ENCODE measurements around the gene TMEM151A.
"Not testable (repeated sequence)": the region's sequence is repeated elsewhere in the genome, so short reads cannot be mapped to it uniquely, and the experiment has no call there.

The TMEM151A gene

GRCh38 chr11:66291706-66292542 lies at the start of gene TMEM151A:
Gene TMEM151A (plus strand): TSS chr11:66291894. CDS start chr11:66292014, 120 bp downstream.
- DNase-seq = peak in 1 of 2 experiments; percentile 58

DNA sequence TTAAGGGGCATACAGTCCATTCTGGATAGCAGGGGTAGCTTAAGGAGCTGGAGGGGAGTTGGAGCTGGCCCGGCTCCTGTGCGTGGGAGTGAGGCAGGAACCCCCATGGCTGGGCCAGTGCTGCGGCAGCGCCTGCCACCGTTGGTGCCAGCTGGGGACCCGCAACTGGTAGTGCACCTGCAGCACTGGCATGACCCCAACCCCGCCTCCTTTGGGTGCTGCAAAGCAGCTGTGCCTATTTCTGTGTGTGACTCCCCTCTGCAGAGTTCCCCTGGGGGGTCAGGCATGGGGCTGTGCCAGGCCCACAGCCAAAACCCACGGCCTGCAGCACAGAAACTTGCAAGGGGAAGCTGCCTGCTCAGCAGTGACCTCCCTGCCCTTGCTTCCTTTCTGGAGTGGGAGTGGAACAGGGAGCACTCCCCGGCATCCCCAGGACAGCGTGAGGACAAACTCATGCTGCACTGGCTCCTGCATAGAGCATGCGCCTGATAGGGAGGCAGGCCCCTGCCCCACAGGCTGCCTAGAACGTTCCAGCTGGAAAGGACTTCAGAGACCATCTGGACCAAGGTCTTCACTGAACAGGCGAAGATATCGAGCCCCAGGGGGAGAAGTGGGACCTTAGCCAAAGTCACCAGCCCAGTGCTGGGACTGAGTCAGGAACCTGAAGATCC lies 49.5 kb upstream of the TMEM151A start:
- DNase-seq = no peak

GRCh38 chr11:66243782-66244535 lies 47.7 kb upstream of the TMEM151A start:
- no peak for DNase-seq

DNA sequence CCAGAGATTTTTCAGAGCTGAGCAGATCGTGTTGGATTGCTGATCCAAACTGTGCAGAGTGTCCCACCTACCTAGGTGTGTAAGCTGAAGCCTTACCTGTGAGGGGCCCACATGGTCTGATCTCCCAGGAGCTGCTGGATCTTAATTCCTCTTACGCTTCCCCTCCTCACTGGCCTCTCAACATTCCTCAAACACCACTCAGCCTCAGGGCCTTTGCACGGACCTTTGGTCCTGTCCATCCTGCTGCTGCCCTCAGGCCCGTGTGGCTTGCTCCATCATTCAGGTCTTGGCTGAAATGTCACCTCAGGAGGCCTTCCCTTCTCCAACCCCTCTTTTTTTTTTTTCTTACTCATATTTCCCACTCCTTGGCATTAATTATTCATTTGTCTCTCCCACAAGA lies 44.4 kb upstream of the TMEM151A start:
- no peak for DNase-seq

- no peak for DNase-seq
These were observed 43.9 kb upstream of the TMEM151A start for GRCh38 chr11:66247801-66248200.

DNA sequence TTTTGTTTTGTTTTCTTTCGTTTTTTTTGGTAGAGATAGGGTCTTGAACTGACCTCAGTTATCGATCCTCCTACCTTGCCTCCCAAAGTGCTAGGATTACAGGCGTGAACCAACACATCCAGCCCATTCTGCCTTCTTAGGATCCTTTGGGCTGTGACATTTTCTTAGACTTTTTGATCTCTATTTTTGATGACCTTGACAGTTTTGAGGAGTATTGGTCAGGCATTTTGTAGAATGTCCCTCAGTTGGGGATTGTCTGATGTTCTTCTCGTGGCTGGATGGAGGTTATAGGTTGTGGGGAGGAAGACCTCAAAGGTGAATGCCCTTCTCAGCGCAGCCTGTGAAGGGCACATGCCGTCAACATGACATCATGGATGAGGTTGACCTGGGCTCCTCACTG lies 42.8 kb upstream of the TMEM151A start:
- no peak for DNase-seq

GRCh38 chr11:66251809-66252208 lies 39.9 kb upstream of the TMEM151A start:
- no peak for DNase-seq

DNA sequence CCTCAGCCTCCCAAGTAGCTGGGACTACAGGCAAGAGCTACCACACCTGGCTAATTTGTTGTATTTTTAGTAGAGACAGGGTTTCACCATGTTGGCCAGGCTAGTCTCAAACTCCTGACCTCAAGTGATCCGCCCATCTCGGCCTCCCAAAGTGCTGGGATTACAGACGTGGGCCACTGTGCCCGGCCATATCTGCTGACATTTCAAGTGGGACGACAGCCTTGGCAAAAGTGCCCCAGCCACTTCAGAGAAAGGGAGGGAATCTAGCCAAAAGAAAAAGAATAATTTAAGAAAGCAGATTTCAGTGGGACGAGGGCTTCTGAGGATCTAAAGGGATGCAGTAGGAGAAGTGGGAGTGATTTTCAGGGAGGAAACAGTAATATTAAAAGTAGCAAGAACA lies 38.6 kb upstream of the TMEM151A start:
- DNase-seq = not testable (repeated sequence)

DNA sequence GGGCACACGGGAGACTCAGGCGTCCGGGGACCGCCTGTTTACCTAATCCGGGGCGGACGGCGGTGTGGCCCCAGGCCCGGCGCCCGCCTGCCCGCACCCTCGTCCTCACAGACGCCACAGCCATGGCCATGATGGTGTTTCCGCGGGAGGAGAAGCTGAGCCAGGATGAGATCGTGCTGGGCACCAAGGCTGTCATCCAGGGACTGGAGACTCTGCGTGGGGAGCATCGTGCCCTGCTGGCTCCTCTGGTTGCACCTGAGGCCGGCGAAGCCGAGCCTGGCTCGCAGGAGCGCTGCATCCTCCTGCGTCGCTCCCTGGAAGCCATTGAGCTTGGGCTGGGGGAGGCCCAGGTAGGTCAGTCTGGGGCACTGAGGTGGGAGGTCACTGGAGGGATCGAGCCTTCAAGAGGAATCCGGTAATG lies 33.2 kb upstream of the TMEM151A start:
- DNase-seq = no peak

- DNase-seq = no peak
These were observed 32.5 kb upstream of the TMEM151A start for GRCh38 chr11:66259225-66259624.

- DNase-seq = no peak
These were observed 31.7 kb upstream of the TMEM151A start for GRCh38 chr11:66259956-66260355.

- DNase-seq = no peak
These were observed 30.1 kb upstream of the TMEM151A start for GRCh38 chr11:66261578-66261977.

GRCh38 chr11:66262191-66262590 lies 29.5 kb upstream of the TMEM151A start:
- DNase-seq = no peak

- no peak for DNase-seq
These were observed 29.0 kb upstream of the TMEM151A start for GRCh38 chr11:66262696-66263095.

- DNase-seq = no peak
These were observed 28.5 kb upstream of the TMEM151A start for GRCh38 chr11:66263231-66263630.

DNA sequence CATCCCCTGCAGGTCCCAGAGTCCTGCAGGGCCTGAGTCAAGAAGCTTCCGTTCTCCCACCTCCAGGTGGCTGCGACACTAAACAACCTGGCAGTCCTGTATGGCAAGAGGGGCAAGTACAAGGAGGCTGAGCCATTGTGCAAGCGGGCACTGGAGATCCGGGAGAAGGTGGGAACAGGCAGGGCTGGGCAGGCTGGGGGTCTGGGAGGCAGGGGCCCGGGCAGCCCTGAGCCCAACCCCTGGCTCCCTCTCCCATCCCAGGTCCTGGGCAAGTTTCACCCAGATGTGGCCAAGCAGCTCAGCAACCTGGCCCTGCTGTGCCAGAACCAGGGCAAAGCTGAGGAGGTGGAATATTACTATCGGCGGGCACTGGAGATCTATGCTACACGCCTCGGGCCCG lies 27.9 kb upstream of the TMEM151A start:
- DNase-seq = no peak

DNA sequence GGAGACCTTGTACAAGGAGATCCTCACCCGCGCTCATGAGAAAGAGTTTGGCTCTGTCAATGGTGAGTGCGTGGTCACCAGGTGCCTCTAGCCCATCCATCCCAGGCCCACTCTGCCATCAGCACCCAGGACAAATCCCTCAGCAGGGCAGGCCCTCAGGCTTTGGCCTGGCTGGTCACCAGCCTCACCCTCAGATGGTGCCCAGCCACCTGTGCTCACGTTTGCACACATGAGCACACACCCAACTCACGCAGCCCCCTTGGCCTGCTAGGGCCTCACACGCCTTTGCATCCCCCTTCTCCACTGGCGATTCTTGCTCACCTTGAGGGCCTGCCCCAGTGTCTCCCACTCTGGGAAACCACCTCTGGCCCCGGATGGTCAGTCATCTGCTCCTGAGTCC lies 27.3 kb upstream of the TMEM151A start:
- DNase-seq = no peak

GRCh38 chr11:66264914-66265313 lies 26.8 kb upstream of the TMEM151A start:
- peak; percentile 30 to 62 for DNase-seq

DNA sequence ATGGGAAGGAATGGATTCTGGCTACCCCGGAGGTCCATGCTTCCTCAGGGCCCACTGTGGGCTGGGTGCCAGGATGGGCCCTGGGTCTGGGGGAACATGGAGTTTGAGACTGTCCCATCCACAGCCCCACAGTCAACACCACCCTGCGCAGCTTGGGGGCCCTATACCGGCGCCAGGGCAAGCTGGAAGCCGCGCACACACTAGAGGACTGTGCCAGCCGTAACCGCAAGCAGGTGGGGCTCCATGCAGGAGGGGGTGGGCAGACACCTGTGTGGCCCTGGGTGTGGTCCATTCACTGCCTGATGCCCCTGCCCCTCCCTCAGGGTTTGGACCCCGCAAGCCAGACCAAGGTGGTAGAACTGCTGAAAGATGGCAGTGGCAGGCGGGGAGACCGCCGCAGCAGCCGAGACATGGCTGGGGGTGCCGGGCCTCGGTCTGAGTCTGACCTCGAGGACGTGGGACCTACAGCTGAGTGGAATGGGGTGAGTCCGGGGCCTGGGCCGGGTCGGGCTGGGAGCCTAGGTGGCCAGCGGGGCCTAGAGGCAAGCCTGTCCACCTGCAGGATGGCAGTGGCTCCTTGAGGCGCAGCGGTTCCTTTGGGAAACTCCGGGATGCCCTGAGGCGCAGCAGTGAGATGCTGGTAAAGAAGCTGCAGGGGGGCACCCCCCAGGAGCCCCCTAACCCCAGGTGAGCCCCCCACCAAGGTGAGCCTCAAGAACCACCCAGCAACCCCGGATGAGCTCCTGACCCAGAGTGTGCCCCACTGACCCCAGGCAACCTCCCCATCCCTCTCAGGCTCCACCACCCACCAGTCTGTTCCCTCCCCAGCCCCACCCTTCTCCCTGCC lies 25.9 kb upstream of the TMEM151A start:
- no peak for DNase-seq

DNA sequence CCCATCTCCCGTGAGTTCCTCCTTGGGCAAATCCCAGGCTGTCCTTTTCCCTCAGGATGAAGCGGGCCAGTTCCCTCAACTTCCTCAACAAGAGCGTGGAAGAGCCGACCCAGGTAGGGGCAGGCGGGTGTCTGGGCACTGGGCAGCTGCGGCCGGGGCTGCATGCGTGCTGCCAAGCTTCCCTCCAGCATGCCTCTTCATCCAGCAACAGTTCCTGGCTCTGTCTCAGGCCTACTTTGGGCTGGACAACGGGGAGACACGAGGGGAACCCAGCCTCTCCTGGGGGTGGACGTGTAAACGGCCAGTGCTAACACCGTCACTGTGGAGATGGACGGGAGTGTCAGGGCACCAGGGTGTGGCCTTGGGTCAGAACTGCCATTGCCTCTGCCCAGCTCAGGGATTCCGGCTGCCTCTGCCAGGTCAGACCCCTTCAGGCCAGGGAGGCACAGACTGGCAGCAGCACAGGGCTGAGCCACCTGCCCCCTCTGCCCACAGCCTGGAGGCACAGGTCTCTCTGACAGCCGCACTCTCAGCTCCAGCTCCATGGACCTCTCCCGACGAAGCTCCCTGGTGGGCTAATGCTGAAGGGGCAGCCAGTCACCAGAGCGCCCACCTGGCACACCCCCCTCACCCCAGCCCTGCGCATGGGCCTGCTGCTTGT lies 25.2 kb upstream of the TMEM151A start:
- DNase-seq = no peak

DNA sequence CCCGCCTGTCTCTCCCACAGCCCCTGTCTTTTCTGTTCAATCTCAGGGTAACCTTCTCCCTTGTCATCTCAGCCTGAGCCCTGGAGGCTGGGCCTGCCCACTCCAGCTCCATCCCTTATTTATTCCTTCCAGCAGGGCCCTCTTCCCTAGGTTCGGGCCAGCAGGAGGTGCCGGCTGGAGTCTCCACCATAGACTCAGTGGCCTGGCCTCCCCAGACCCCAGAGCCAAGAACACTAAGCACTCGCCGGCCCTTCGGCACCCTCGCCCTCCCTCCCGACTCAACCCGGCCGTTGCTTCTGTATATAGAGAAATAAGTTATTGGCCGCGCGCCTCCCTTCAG lies 24.7 kb upstream of the TMEM151A start:
- no peak for DNase-seq
